CD4-positive, CD25-positive, alpha-beta regulatory T cell (primary cell): ENCODE measurements around the gene PHLDA1. TPM values are rescaled to one million over a fixed set of nuclear protein-coding genes. Genes with fewer than 3 reads are reported as not detected.

Experiments used
- ATAC-seq, 2 donors: fragments of 150-1000 bp; cut with Tn5 transposase; one replicate each; pipeline ENCODE4 v1.10.0; 2021; ENCODE audit warnings: low read depth in 2 of 2, moderate number of reproducible peaks in 2 of 2, moderate library complexity in 1 of 2
- DNase-seq, 3 donors: peaks; one replicate each; pipeline versions ENCODE4 v3.0.0 to v3.0.0-alpha.2; 2012 to 2022; ENCODE audit warnings: mixed read lengths in 1 of 3
- H3K27ac ChIP-seq: one replicate; pipeline ENCODE4 v1.7.0; 2013; ENCODE audit warnings: mild to moderate bottlenecking, low read length; ENCODE audit not compliant: insufficient read depth, poor library complexity, severe bottlenecking
- H3K27me3 ChIP-seq: one replicate; pipeline ENCODE4 v1.7.0; 2013; ENCODE audit warnings: low read length; ENCODE audit not compliant: control insufficient read depth, insufficient read depth
- H3K36me3 ChIP-seq: one replicate; pipeline ENCODE4 v1.7.0; 2013; ENCODE audit warnings: mild to moderate bottlenecking, low read length, moderate library complexity; ENCODE audit not compliant: control insufficient read depth, insufficient read depth
- H3K4me1 ChIP-seq: 2 replicates; pipeline ENCODE4 v1.7.0; 2013; ENCODE audit warnings: mild to moderate bottlenecking, low read length; ENCODE audit not compliant: insufficient read depth, control insufficient read depth, poor library complexity, severe bottlenecking
- H3K4me3 ChIP-seq: one replicate; pipeline ENCODE4 v1.7.0; 2013; ENCODE audit warnings: low read depth, mild to moderate bottlenecking, low read length, moderate library complexity
- H3K9me3 ChIP-seq, 2 experiments: 1 replicate in 1 of 2; 2 replicates in 1 of 2; pipeline ENCODE4 v1.7.0; 2013; ENCODE audit warnings: low read length in 2 of 2, mild to moderate bottlenecking in 1 of 2, moderate library complexity in 1 of 2; ENCODE audit not compliant: control insufficient read depth in 2 of 2
- H3K27ac Mint-ChIP-seq, 3 donors: one replicate each; pipeline ENCODE4 v1.8.0; 2020 to 2022; ENCODE audit warnings: mild to moderate bottlenecking in 3 of 3, mixed read lengths in 3 of 3, moderate library complexity in 2 of 3
- H3K27me3 Mint-ChIP-seq: one replicate; pipeline ENCODE4 v1.8.0; 2022; ENCODE audit warnings: mild to moderate bottlenecking, mixed read lengths
- H3K36me3 Mint-ChIP-seq: one replicate; pipeline ENCODE4 v1.8.0; 2020; ENCODE audit warnings: mixed read lengths
- H3K4me1 Mint-ChIP-seq, 4 donors: one replicate each; pipeline ENCODE4 v1.8.0; 2020 to 2022; ENCODE audit warnings: mixed read lengths in 4 of 4, mild to moderate bottlenecking in 1 of 4
- H3K4me3 Mint-ChIP-seq, 4 donors: one replicate each; pipeline ENCODE4 v1.8.0; 2020 to 2022; ENCODE audit warnings: mild to moderate bottlenecking in 4 of 4, mixed read lengths in 4 of 4, moderate library complexity in 3 of 4
- H3K9me3 Mint-ChIP-seq, 7 donors: one replicate each; pipeline ENCODE4 v1.8.0; 2020 to 2022; ENCODE audit warnings: mixed read lengths in 7 of 7, mild to moderate bottlenecking in 3 of 7, moderate library complexity in 2 of 7
- polyA plus RNA-seq, 4 donors: library from polyadenylated mRNA; unstranded; fragments of 300-500 nt; fragmentation: Illumina TruSeq; gene quantifications; one replicate each; pipeline ENCODE4 v1.2.3, GENCODE V29; 2021
- total RNA-seq: library from RNA; stranded (reverse); gene quantifications from one replicate; pipeline ENCODE4 v1.2.3, GENCODE V29; 2022

PHLDA1 gene
- total RNA-seq (42.0 TPM), polyA plus RNA-seq (1 to 10 TPM; 1.1 to 2.0 (median 1.5) TPM)

DNA sequence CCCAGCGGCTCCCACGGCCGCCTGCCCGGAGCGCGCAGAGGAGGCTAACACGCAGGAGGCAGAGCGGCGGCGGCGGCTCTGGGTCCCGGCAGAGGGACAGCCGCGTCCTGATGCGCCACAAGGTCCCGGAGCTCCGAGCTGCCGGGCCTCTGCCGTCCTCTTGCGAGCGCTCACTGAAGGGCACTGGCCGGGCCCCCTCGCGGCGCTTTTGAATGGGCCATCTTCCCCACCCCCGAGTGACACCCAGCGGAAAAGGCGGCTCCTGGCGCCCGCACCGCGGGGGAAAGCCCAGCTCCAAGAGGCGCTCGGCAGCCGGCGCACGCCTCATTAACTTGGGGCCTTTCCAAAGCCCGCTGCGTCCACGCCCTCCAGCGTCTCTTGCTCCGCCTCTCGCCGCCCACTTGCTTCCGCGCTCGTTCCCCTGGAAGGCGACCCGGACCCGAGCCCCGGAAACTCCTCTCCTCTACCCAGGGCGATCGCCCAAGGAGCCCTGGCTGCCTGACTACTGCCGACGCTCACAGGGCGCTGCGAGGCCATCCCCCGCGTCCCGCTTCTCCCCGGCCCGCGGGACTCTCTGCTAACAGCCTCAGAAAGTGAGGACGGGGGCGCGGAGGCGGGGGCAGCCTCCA, at the start of gene PHLDA1:
Gene PHLDA1, minus strand, starts transcription at position 363 of the 629 bp plus-strand sequence.
- Mint-ChIP-seq H3K27ac (peak within 1 kb of the TSS; percentile 88 to 95 (median 90)), H3K4me3 (peak within 1 kb of the TSS; percentile 90 to 97 (median 92)), H3K9me3 (peaks cover 0 to 2% (median 0%) of the 10 kb centered on the region in 7 donors), H3K36me3 (no peaks in the 10 kb centered on the region), H3K4me1 (peaks cover 0 to 34% (median 27%) of the 10 kb centered on the region in 4 donors), H3K27me3 (no peaks in the 10 kb centered on the region)
- Histone ChIP-seq H3K4me1 (peaks cover 33% of the 10 kb centered on the region), H3K27ac (peak within 1 kb of the TSS; percentile 88), H3K36me3 (no peaks in the 10 kb centered on the region), H3K27me3 (no peaks in the 10 kb centered on the region), H3K9me3 (no peaks in the 10 kb centered on the region), H3K4me3 (peak within 1 kb of the TSS; percentile 84)
- peak; percentile 85 to 91 (median 86) for DNase-seq
- peak; percentile 80 to 81 for ATAC-seq

DNA sequence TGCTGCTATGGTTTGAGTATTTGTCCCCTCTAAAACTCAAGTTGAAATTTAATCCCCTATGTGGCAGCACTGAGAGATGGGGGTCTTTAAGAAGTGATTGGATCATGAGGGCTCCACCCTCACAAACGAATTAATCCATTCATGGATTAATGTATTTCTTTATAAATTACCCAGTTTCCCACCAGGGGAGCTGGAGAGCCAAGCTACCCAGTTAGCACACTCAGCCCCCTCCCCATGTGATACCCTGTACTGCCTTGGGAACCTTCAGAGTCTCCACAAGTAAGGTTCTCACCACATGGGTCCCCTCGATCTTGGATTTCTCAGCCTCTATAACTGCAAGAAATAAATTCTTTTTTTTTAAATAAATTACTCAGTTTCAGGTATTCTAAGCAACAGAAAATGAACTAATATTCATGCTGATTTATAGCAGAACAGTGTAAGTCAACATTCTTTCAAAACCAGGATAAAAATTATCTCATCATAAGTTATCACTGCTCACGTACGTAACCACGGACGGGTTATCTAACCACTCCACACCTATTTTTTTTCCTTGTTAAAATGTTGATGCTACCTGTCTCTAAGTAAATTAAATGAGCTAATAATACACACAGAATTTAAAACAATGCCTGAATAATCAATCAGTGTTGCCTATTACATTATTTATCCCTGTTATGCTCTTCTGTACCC, 49.3 kb upstream of the PHLDA1 start:
- peaks cover 56 to 85% (median 69%) of the 10 kb centered on the region in 4 donors for H3K4me1 Mint-ChIP-seq
- peak in 1 of 3 donors; percentile 22 for DNase-seq

DNA sequence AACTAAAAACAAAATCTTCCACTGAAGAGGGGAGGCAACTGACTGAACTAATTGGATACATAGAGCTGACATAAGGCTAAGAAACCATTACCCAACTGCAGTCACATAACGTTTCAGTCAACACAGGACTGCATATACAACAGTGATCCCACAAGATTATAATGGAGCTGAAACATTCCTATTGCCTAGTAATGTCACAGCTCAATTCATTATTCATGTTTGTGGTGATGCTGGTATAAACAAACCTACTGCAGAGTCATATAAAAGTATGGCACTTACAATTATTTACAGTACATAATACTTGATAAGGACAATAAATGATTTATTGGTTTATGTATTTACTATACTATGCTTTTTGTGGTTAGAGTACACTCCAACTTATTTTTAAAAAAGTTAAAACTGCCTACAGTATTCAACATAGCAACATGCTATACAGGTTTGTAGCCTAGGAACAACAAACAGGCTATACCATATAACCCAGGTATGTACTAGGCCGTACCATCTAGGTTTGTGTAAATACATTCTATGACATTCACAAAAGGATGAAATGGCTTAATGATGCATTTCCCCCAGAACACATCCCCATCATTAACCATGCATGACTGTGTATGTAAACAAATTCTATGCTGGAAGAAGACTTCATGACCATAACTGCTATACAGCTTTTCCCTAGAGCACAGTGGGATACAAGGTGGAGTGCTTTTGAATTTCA, 48.6 kb upstream of the PHLDA1 start:
- H3K4me3 Mint-ChIP-seq = peak overlapping the region in 2 of 4 donors; percentile 4 to 20
- H3K27ac Mint-ChIP-seq = no peak overlapping the region

More for the DNA sequence above, 49.3 kb upstream of the PHLDA1 start:
- peaks cover 60% of the 10 kb centered on the region for H3K4me1 ChIP-seq
- Mint-ChIP-seq H3K9me3 (peaks cover 0 to 8% (median 0%) of the 10 kb centered on the region in 7 donors), H3K27me3 (no peaks in the 10 kb centered on the region), H3K36me3 (peaks cover 14% of the 10 kb centered on the region), H3K4me3 (peak overlapping the region in 3 of 4 donors; percentile 4 to 73 (median 8)), H3K27ac (no peak overlapping the region)
- ATAC-seq = no peak
- peak overlapping the region; percentile 19 for H3K27ac ChIP-seq
- H3K36me3 ChIP-seq = no peaks in the 10 kb centered on the region
- H3K9me3 ChIP-seq = no peaks in the 10 kb centered on the region
- H3K27me3 ChIP-seq = no peaks in the 10 kb centered on the region
- peak overlapping the region; percentile 33 for H3K4me3 ChIP-seq

DNA sequence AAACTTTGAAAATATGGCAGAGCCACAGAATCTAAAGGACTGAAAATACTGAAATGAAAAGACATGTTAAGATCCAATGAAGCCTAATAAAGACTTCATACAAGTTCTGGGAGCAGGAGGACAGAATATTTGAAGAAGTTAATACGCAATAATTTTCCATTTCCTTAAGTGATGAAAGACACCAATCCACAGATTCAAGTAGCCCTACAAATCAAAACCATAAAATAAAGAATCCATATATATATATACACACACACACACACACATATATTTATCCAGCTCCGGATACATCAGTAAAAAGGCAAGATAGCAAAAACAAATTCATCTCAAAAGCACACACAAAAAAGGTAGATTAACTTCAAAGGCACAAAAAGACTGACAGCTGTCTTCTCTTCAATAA, 47.2 kb upstream of the PHLDA1 start:
- Mint-ChIP-seq H3K4me1 (peaks cover 63 to 88% (median 72%) of the 10 kb centered on the region in 4 donors), H3K36me3 (peaks cover 19% of the 10 kb centered on the region), H3K27me3 (no peaks in the 10 kb centered on the region), H3K4me3 (peak overlapping the region; percentile 47 to 72 (median 53)), H3K9me3 (peaks cover 0 to 8% (median 0%) of the 10 kb centered on the region in 7 donors), H3K27ac (no peak overlapping the region)
- no peaks in the 10 kb centered on the region for H3K36me3 ChIP-seq
- no peaks in the 10 kb centered on the region for H3K9me3 ChIP-seq
- peaks cover 62% of the 10 kb centered on the region for H3K4me1 ChIP-seq
- no peak overlapping the region for H3K27ac ChIP-seq
- H3K4me3 ChIP-seq = no peak overlapping the region
- no peaks in the 10 kb centered on the region for H3K27me3 ChIP-seq
- DNase-seq (no peak), ATAC-seq (no peak)

More for the DNA sequence above, 48.6 kb upstream of the PHLDA1 start:
- Mint-ChIP-seq H3K9me3 (peaks cover 0 to 8% (median 0%) of the 10 kb centered on the region in 7 donors), H3K4me1 (peaks cover 54 to 83% (median 67%) of the 10 kb centered on the region in 4 donors), H3K27me3 (no peaks in the 10 kb centered on the region), H3K36me3 (peaks cover 14% of the 10 kb centered on the region)
- no peaks in the 10 kb centered on the region for H3K9me3 ChIP-seq
- peaks cover 60% of the 10 kb centered on the region for H3K4me1 ChIP-seq
- DNase-seq (no peak), ATAC-seq (no peak)
- peak overlapping the region; percentile 24 for H3K4me3 ChIP-seq
- no peaks in the 10 kb centered on the region for H3K27me3 ChIP-seq
- H3K27ac ChIP-seq = no peak overlapping the region
- H3K36me3 ChIP-seq = no peaks in the 10 kb centered on the region

DNA sequence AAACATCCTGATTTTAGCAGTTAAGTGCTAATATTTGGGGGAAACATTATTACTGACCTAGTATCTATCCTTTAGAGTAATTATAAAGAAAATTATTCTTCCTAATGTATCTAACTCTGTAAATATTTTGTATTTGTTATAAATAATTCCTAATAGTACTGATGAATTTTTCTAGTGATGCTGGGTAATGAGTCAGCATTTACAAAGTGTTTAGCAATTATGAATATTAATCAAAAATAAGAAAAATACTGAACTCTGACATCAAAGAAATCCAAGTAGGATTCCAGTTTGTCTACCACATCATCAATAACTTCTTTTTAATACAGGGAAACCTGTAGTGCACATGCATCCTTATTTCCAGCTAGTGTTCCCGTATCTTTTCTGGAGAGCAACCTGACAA, 43.9 kb upstream of the PHLDA1 start:
- peaks cover 40% of the 10 kb centered on the region for H3K4me1 ChIP-seq

DNA sequence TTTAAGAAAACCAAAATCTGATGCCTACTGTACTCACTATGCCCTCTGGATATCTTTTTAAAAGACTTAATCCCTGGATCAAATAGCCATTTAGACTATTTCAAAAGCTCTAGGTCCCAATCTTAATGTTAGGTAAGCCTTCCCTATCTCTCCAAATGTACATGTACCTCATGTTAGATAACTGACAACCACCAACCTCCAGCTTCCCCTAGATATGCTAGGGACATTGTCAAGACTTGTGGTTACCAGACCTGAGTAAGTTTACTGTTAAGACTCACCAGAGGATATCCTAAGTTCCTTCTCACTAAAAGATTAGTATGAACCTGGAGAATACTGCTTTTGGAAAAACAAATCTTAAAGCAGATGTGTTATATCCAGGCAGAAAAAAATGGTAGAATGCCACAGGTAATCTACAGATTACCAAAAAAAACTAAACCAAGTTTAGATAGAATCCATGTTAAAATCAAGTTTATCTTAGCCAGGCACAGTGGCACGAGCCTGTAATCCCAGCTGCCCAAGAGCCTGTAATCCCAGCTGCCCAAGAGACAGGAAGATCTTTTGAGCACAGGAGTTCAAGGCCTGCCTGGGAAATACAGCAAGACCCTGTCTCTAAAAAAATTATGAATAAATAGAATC, 43.2 kb upstream of the PHLDA1 start:
- no peak for ATAC-seq

More for the DNA sequence above, 43.9 kb upstream of the PHLDA1 start:
- H3K27me3 Mint-ChIP-seq = no peaks in the 10 kb centered on the region
- Histone ChIP-seq H3K36me3 (peaks cover 11% of the 10 kb centered on the region), H3K9me3 (no peaks in the 10 kb centered on the region), H3K27me3 (no peaks in the 10 kb centered on the region), H3K4me3 (no peak overlapping the region), H3K27ac (no peak overlapping the region)
- H3K4me1 Mint-ChIP-seq = peaks cover 68 to 86% (median 75%) of the 10 kb centered on the region in 4 donors
- H3K36me3 Mint-ChIP-seq = peaks cover 42% of the 10 kb centered on the region
- ATAC-seq (no peak), DNase-seq (no peak)
- H3K27ac Mint-ChIP-seq = peak overlapping the region in 1 of 3 donors; percentile 45
- H3K9me3 Mint-ChIP-seq = peaks cover 0 to 8% (median 0%) of the 10 kb centered on the region in 7 donors
- no peak overlapping the region for H3K4me3 Mint-ChIP-seq

DNA sequence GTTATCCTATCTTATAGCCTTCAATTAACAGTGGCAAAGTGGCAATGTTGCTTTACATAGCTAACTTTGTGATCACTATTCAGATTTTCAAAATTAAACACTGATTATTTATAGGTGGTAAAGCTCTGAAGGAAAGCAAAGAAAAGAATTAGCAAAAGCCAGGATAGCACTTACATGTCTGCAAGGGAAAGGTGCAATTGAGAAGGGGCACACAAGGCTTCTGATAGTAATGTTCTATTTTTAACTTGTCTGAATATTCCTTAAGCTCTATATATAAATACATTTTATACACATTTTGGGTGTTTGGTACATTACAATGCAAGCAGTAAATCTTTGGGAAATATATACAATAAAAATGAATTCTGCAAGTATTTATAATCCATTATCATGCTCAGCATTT, 42.0 kb upstream of the PHLDA1 start:
- H3K27me3 ChIP-seq = no peaks in the 10 kb centered on the region
- H3K9me3 Mint-ChIP-seq = peaks cover 0 to 2% (median 0%) of the 10 kb centered on the region in 7 donors
- H3K27me3 Mint-ChIP-seq = no peaks in the 10 kb centered on the region
- no peak overlapping the region for H3K4me3 Mint-ChIP-seq
- H3K36me3 Mint-ChIP-seq = peaks cover 39% of the 10 kb centered on the region
- peak overlapping the region in 1 of 3 donors; percentile 0 for H3K27ac Mint-ChIP-seq
- no peak for DNase-seq
- peaks cover 21% of the 10 kb centered on the region for H3K36me3 ChIP-seq
- H3K9me3 ChIP-seq = no peaks in the 10 kb centered on the region
- peaks cover 65 to 85% (median 74%) of the 10 kb centered on the region in 4 donors for H3K4me1 Mint-ChIP-seq
- H3K27ac ChIP-seq = no peak overlapping the region
- ATAC-seq = no peak
- H3K4me1 ChIP-seq = peaks cover 38% of the 10 kb centered on the region
- no peak overlapping the region for H3K4me3 ChIP-seq

More for the DNA sequence above, 43.2 kb upstream of the PHLDA1 start:
- H3K36me3 Mint-ChIP-seq = peaks cover 43% of the 10 kb centered on the region
- no peak overlapping the region for H3K27ac Mint-ChIP-seq
- Histone ChIP-seq H3K4me3 (peak overlapping the region; percentile 2), H3K36me3 (peaks cover 17% of the 10 kb centered on the region), H3K4me1 (peaks cover 40% of the 10 kb centered on the region), H3K27ac (no peak overlapping the region), H3K27me3 (no peaks in the 10 kb centered on the region), H3K9me3 (no peaks in the 10 kb centered on the region)
- H3K4me3 Mint-ChIP-seq = peak overlapping the region in 1 of 4 donors; percentile 17
- DNase-seq = no peak
- H3K27me3 Mint-ChIP-seq = no peaks in the 10 kb centered on the region
- H3K9me3 Mint-ChIP-seq = peaks cover 0 to 8% (median 0%) of the 10 kb centered on the region in 7 donors
- H3K4me1 Mint-ChIP-seq = peaks cover 66 to 85% (median 74%) of the 10 kb centered on the region in 4 donors
